ENCODE measurements around the gene METTL6.
"Not testable (repeated sequence)": the region's sequence is repeated elsewhere in the genome, so short reads cannot be mapped to it uniquely, and the experiment has no call there.

METTL6 gene

DNA sequence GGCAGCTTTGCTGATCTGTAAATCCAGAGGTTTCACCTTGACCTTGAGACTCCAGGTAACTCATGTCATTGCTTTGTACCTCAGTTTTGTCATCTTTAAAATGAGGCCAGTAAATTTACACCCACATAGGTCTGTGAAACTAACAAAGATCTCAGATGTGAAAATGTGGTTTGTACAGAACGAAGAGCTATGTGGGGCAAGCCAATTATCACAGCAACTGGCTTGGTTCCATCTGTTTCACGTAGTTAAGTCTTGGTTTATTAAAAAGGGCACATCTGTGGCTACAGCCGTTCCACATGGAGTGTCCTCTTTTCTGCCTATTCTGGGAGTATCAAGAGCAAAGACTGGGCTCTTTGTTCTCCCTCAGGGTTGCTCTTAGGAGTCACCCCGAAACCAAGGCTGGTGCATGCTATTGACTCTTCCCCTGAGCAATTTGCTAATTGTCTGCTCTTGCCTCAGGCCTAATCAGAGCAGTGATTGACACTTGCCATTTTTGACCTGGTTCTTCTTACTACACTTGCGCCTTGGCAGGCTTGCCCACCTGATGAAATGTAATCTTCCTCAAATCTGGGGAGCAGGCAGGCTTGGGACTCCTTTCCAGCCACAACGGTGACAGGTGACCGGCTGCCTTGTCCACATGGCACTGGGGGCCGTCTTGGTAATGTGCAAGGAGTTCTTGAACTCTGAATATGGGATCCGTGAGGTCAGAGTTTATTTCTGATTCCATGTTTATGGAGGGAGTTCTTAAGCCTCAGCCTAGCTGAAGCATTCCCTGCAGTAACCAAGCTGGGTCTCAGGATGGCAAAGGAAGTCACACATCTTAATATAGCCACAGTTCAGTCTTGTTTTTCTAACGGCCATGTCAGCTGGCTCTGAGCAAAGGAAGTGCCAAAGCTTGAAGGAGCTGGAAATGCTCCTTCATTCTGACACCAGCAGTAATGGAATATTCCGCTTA, 40.2 kb upstream of the METTL6 start:
- in situ Hi-C loops (cut with MboI; ENCODE audit: low sequenced_read_pairs, unreplicated experiment), result no loop called here
- no peak for DNase-seq (ENCODE audit: low spot score)
- TF ChIP-seq, protein P1, sequence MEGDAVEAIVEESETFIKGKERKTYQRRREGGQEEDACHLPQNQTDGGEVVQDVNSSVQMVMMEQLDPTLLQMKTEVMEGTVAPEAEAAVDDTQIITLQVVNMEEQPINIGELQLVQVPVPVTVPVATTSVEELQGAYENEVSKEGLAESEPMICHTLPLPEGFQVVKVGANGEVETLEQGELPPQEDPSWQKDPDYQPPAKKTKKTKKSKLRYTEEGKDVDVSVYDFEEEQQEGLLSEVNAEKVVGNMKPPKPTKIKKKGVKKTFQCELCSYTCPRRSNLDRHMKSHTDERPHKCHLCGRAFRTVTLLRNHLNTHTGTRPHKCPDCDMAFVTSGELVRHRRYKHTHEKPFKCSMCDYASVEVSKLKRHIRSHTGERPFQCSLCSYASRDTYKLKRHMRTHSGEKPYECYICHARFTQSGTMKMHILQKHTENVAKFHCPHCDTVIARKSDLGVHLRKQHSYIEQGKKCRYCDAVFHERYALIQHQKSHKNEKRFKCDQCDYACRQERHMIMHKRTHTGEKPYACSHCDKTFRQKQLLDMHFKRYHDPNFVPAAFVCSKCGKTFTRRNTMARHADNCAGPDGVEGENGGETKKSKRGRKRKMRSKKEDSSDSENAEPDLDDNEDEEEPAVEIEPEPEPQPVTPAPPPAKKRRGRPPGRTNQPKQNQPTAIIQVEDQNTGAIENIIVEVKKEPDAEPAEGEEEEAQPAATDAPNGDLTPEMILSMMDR (IDR thresholded peaks at IDR 0.05; ENCODE audit: borderline replicate concordance, control extremely low read depth, extremely low read depth, insufficient read depth, missing control alignments), result no peak

DNA sequence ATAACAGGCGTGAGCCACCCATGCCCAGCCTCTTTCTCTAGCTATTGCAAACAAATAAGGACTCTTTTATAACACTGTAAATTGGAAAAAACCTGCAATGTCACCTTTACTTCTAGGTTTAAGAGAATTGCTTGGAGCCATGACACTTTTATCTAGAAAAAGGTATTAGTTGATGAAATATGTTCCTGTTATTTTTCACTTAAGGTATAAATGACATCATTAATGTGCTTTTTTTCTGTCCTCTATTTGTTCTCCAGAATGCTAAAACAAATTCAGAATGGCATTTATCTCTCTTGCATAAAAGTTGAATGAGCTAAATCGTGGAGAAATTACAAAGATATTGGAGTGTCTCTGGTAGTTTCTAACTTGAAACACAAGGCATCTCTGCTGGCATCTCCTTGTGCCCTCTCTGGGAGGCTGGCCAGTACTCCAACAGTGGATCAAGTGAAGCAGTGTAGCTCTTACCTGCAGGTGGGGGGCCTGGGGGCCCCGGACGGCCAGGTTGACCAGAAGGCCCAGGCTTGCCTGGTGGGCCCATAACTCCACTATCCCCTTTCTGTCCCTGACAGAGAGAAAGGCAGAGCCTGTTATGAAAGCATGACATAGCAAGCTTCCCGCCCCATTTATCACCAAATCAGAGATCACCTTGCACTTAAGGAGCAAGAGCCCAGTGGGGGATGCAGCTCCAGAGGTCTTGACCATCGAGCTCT, 38.7 kb upstream of the METTL6 start:
- DNase-seq (ENCODE audit: low spot score), result no peak
- TF ChIP-seq, protein P1 (IDR thresholded peaks at IDR 0.05; ENCODE audit: borderline replicate concordance, control extremely low read depth, extremely low read depth, insufficient read depth, missing control alignments), result no peak
- in situ Hi-C loops (cut with MboI; ENCODE audit: low sequenced_read_pairs, unreplicated experiment), result no loop called here

DNA sequence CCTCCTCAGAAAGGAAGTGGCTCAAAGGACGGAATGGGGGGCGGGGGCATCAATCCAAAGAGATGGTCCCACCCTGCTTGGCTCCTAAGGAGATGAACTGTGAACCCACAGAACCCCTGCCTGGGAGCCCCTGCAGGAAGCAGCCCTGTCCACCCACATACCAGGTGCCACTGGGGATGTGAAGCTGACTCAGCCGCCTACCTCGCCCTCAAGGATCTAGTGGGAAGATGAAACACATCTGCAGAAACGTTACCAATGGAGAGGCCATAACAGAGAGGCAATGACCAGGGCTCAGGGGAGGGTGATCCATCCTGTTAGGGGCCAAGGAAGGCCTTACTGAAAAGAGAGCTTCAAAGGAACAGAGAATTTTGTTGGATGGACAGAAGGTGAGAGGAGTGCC, 35.1 kb upstream of the METTL6 start:
- TF ChIP-seq, protein P1 (IDR thresholded peaks at IDR 0.05; ENCODE audit: borderline replicate concordance, control extremely low read depth, extremely low read depth, insufficient read depth, missing control alignments), result no peak
- in situ Hi-C loops (cut with MboI; ENCODE audit: low sequenced_read_pairs, unreplicated experiment), result no loop called here
- DNase-seq (ENCODE audit: low spot score), result no peak

DNA sequence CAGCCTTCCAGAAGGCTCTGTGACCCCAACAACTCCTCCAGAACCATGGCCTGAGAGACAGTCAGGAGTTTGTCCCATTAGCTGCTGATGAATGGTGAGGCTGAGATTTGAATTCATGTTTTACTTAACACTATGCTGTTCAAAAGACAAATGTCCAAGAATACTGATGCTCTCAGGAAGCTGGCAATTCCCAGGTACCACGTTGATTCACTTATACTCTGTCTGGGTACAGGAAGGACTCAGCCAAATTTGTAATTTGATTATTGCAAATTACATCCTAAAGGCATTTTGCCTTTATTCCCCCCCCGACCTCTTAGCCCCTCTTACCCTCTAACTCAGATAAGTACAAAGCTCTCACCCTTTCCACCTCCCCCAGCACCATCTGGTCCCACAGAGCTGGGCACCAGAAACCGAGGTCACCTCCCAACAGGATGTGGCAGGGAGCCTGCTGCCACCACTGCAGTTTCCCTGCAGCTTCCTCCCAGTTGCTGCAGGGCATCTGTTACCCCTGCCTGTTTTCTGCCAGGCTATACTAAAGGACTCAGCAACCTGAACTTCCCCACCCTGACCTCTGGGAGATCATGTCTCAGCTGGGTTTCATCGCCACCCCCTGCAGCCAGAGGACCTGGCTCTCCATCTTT, 33.7 kb upstream of the METTL6 start:
- in situ Hi-C loops (cut with MboI; ENCODE audit: low sequenced_read_pairs, unreplicated experiment), result no loop called here
- TF ChIP-seq, protein P1 (IDR thresholded peaks at IDR 0.05; ENCODE audit: borderline replicate concordance, control extremely low read depth, extremely low read depth, insufficient read depth, missing control alignments), result no peak
- no peak for DNase-seq (ENCODE audit: low spot score)

DNA sequence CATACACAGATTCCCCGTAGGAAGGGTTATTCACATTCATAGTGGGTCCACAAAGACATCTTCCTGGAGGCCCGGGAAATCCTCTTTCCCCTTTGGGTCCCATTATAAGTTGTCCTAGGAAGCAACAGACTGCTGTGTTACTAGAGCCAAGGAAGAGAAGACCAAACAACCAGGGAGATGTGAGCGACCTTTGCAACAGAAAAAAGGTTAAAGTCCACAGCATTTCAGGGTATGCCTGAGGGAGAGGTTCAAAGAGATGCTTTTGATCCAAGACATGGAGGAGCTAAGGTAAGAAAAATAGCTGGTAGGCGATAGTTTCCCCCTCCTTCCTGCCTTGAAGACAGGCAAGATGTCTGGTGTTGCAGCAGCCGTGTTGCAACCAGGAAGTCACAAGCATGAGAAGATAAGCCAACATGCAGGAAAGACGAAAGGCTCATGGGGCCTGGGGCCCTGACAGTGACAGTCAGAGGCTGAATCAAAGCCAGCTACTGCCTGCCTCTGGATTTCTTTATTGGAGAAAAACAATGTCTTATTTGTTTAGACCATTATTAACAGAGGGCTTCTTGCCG, 31.0 kb upstream of the METTL6 start:
- in situ Hi-C loops (cut with MboI; ENCODE audit: low sequenced_read_pairs, unreplicated experiment), result no loop called here
- TF ChIP-seq, protein P1 (IDR thresholded peaks at IDR 0.05; ENCODE audit: borderline replicate concordance, control extremely low read depth, extremely low read depth, insufficient read depth, missing control alignments), result no peak

DNA sequence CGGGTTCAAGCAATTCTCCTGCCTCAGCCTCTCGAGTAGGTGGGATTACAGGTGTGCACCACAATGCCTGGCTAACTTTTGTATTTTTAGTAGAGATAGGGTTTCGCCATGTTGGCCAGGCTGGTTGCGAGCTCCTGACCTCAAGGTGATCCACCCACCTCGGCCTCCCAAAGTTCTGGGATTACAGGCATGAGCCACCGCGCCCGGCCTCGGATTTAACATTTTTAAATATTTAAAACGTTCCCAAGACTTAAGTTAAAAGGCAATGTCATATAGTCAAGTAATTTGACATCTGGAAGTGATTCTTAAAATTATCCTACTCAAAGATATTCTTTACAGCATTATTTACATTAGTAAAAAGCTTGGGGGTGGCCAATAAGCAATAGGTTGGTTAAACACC, 29.6 kb upstream of the METTL6 start:
- in situ Hi-C loops (cut with MboI; ENCODE audit: low sequenced_read_pairs, unreplicated experiment); DNase-seq (ENCODE audit: low spot score): not testable (repeated sequence)

More for the DNA sequence above, 31.0 kb upstream of the METTL6 start:
- DNase-seq (ENCODE audit: low spot score), result no peak
